PFSK-1 (cell line): ENCODE results near the gene PDGFD.

Experiments used
- FOXP2 ChIP-seq: optimal IDR thresholded peaks from 2 replicates; pipeline ENCODE3; 2011; ENCODE audit warnings: borderline replicate concordance, control low read depth, inconsistent platforms; ENCODE audit not compliant: insufficient read depth; ENCODE audit errors: extremely low read length, extremely low read depth
- POLR2AphosphoS5 ChIP-seq: IDR thresholded peaks from 2 replicates; pipeline ENCODE4 v1.6.1; 2012; ENCODE audit warnings: low read depth, mild to moderate bottlenecking, control low read depth, low read length, moderate library complexity
- SIN3A ChIP-seq: IDR thresholded peaks from 2 replicates; pipeline ENCODE4 v1.6.1; 2012; ENCODE audit warnings: mild to moderate bottlenecking, low read length, moderate library complexity, borderline replicate concordance; ENCODE audit not compliant: insufficient read depth
- TAF1 ChIP-seq: IDR thresholded peaks from 2 replicates; pipeline ENCODE4 v1.6.1; 2012; ENCODE audit warnings: low read length, control low read depth, borderline replicate concordance; ENCODE audit not compliant: insufficient read depth
- TF ChIP-seq, protein P1 (sequence below), 2 experiments: IDR thresholded peaks; 2 replicates each; pipeline versions ENCODE4 v1.6.1 to v1.8.0; 2011 to 2012; ENCODE audit warnings: low read depth in 2 of 2, low read length in 2 of 2, control low read depth in 1 of 2, inconsistent platforms in 1 of 2, mild to moderate bottlenecking in 1 of 2, moderate library complexity in 1 of 2; ENCODE audit not compliant: insufficient read depth in 1 of 2

PDGFD gene

GRCh38 chr11:103968685-103969084 lies 195.3 kb downstream of the PDGFD start:
- TF ChIP-seq SIN3A = no peak
- TF ChIP-seq, protein P1, sequence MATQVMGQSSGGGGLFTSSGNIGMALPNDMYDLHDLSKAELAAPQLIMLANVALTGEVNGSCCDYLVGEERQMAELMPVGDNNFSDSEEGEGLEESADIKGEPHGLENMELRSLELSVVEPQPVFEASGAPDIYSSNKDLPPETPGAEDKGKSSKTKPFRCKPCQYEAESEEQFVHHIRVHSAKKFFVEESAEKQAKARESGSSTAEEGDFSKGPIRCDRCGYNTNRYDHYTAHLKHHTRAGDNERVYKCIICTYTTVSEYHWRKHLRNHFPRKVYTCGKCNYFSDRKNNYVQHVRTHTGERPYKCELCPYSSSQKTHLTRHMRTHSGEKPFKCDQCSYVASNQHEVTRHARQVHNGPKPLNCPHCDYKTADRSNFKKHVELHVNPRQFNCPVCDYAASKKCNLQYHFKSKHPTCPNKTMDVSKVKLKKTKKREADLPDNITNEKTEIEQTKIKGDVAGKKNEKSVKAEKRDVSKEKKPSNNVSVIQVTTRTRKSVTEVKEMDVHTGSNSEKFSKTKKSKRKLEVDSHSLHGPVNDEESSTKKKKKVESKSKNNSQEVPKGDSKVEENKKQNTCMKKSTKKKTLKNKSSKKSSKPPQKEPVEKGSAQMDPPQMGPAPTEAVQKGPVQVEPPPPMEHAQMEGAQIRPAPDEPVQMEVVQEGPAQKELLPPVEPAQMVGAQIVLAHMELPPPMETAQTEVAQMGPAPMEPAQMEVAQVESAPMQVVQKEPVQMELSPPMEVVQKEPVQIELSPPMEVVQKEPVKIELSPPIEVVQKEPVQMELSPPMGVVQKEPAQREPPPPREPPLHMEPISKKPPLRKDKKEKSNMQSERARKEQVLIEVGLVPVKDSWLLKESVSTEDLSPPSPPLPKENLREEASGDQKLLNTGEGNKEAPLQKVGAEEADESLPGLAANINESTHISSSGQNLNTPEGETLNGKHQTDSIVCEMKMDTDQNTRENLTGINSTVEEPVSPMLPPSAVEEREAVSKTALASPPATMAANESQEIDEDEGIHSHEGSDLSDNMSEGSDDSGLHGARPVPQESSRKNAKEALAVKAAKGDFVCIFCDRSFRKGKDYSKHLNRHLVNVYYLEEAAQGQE (IDR thresholded peaks at IDR 0.05; ENCODE audit: insufficient read depth in 1 of 2, low read depth in 2 of 2, low read length in 2 of 2) = no peak
- no peak for TF ChIP-seq FOXP2
- TF ChIP-seq TAF1 = no peak
- TF ChIP-seq POLR2AphosphoS5 = no peak

DNA sequence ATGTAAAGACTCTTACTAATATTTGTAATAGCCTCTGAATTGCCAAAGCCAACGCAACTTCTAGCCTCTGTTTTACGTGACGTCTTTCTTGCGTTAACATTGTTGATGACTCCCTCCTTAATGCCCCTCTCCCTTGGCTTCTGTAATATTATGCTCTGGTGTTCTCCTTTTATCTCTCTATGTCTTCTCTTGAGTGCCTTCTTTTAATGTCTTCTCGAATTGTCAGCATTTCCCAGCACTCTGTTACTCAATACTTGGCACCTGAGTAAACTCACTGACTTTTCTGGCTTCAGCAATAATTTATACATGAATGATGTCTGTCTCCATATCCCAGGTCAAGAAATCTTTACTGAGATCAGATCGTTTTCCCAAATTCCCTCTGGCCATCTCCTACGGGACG lies 196.0 kb downstream of the PDGFD start:
- no peak for TF ChIP-seq POLR2AphosphoS5
- TF ChIP-seq TAF1 = no peak
- no peak for TF ChIP-seq SIN3A
- TF ChIP-seq, protein P1 (IDR thresholded peaks at IDR 0.05; ENCODE audit: insufficient read depth in 1 of 2, low read depth in 2 of 2, low read length in 2 of 2) = no peak
- no peak for TF ChIP-seq FOXP2

- TF ChIP-seq, protein P1 (IDR thresholded peaks at IDR 0.05; ENCODE audit: insufficient read depth in 1 of 2, low read depth in 2 of 2, low read length in 2 of 2) = no peak
- TF ChIP-seq FOXP2 (no peak), TAF1 (no peak), SIN3A (no peak), POLR2AphosphoS5 (no peak)
Observed at GRCh38 chr11:103964390-103964789, 199.6 kb downstream of the PDGFD start.

- TF ChIP-seq FOXP2 (no peak), SIN3A (no peak), TAF1 (no peak), POLR2AphosphoS5 (no peak)
- TF ChIP-seq, protein P1 (IDR thresholded peaks at IDR 0.05; ENCODE audit: insufficient read depth in 1 of 2, low read depth in 2 of 2, low read length in 2 of 2) = no peak
Observed at GRCh38 chr11:103963648-103964047, 200.3 kb downstream of the PDGFD start.

DNA sequence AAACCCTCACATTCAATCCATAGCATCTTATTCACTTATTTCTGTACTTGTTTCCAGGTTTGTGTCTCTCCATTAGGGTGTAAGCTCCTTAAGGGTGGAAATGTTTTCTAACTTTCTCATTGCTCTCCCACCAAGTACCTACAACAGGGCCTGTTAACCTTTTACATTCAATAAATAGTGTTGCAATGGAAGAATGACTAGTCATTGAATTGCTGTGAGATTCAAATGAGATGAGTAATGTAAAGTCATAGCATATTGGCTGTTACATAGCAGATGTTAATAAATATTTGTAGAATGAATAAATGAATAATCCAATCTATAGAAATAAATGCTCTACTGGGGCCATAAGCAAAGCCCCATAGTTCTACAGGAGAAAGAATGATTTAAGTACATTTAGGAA lies 202.9 kb downstream of the PDGFD start:
- TF ChIP-seq FOXP2 = no peak
- no peak for TF ChIP-seq SIN3A
- TF ChIP-seq, protein P1 (IDR thresholded peaks at IDR 0.05; ENCODE audit: insufficient read depth in 1 of 2, low read depth in 2 of 2, low read length in 2 of 2) = no peak
- TF ChIP-seq POLR2AphosphoS5 = no peak
- TF ChIP-seq TAF1 = no peak
